Osteocyte (in vitro differentiated cells): ENCODE results near the gene ANO9. TPM values are rescaled to one million over a fixed set of nuclear protein-coding genes. Genes with fewer than 3 reads are reported as not detected.
A peak's percentile ranks its signal among the peaks of the same experiment; 100 is the strongest.

Source experiments
- DNase-seq: peaks from one replicate; pipeline ENCODE4 v3.0.0; 2021; ENCODE audit warnings: mixed read lengths; ENCODE audit not compliant: unreplicated experiment; ENCODE audit errors: extremely low spot score
- H3K27ac Mint-ChIP-seq: one replicate; pipeline ENCODE4 v1.8.0; 2021; ENCODE audit warnings: mild to moderate bottlenecking, mixed read lengths; ENCODE audit not compliant: unreplicated experiment
- H3K27me3 Mint-ChIP-seq: one replicate; pipeline ENCODE4 v1.8.0; 2021; ENCODE audit warnings: mixed read lengths; ENCODE audit not compliant: unreplicated experiment
- H3K36me3 Mint-ChIP-seq: one replicate; pipeline ENCODE4 v1.8.0; 2021; ENCODE audit warnings: mixed read lengths; ENCODE audit not compliant: unreplicated experiment
- H3K4me1 Mint-ChIP-seq: one replicate; pipeline ENCODE4 v1.8.0; 2021; ENCODE audit warnings: mixed read lengths; ENCODE audit not compliant: unreplicated experiment
- H3K4me3 Mint-ChIP-seq: one replicate; pipeline ENCODE4 v1.8.0; 2021; ENCODE audit warnings: mild to moderate bottlenecking, moderate library complexity, mixed read lengths; ENCODE audit not compliant: unreplicated experiment
- H3K9me3 Mint-ChIP-seq: one replicate; pipeline ENCODE4 v1.8.0; 2021; ENCODE audit warnings: mixed read lengths; ENCODE audit not compliant: unreplicated experiment
- CTCF ChIP-seq: fragments of 200-600 bp; sonication (generic); IDR thresholded peaks from 2 replicates; pipeline ENCODE4 v1.5.0; 2021; ENCODE audit warnings: antibody characterized with exemption, mild to moderate bottlenecking, moderate library complexity
- total RNA-seq: library from RNA; stranded (reverse); gene quantifications from 2 replicates; pipeline ENCODE4 v1.2.1, GENCODE V29; 2021

Gene ANO9
- total RNA-seq, 1 donor from 2014 or later: not detected

GRCh38 chr11:418343-419247, 23.2 kb downstream of the ANO9 start:
- no peak for DNase-seq
- no peaks in the 10 kb centered on the region for H3K9me3 Mint-ChIP-seq
- H3K27ac Mint-ChIP-seq: no peak overlapping the region
- H3K4me3 Mint-ChIP-seq: no peak overlapping the region
- no peak for TF ChIP-seq CTCF
- no peaks in the 10 kb centered on the region for H3K36me3 Mint-ChIP-seq
- peaks cover 23% of the 10 kb centered on the region for H3K4me1 Mint-ChIP-seq
- H3K27me3 Mint-ChIP-seq: no peaks in the 10 kb centered on the region

- Mint-ChIP-seq H3K27ac (peak overlapping the region; percentile 60), H3K9me3 (no peaks in the 10 kb centered on the region), H3K4me3 (peak overlapping the region; percentile 62), H3K36me3 (no peaks in the 10 kb centered on the region), H3K4me1 (peaks cover 28% of the 10 kb centered on the region), H3K27me3 (no peaks in the 10 kb centered on the region)
- DNase-seq: no peak
- TF ChIP-seq CTCF: no peak
Measured at GRCh38 chr11:417652-418342, 24.0 kb downstream of the ANO9 start.

GRCh38 chr11:416757-417621, 24.8 kb downstream of the ANO9 start:
- Mint-ChIP-seq H3K36me3 (no peaks in the 10 kb centered on the region), H3K27me3 (no peaks in the 10 kb centered on the region), H3K27ac (no peak overlapping the region), H3K4me1 (peaks cover 28% of the 10 kb centered on the region), H3K4me3 (peak overlapping the region; percentile 57), H3K9me3 (no peaks in the 10 kb centered on the region)
- TF ChIP-seq CTCF: no peak
- DNase-seq: no peak

GRCh38 chr11:416051-416756, 25.6 kb downstream of the ANO9 start:
- TF ChIP-seq CTCF: no peak
- H3K4me3 Mint-ChIP-seq: peak overlapping the region; percentile 33
- H3K27ac Mint-ChIP-seq: no peak overlapping the region
- H3K9me3 Mint-ChIP-seq: no peaks in the 10 kb centered on the region
- no peaks in the 10 kb centered on the region for H3K27me3 Mint-ChIP-seq
- DNase-seq: no peak
- peaks cover 28% of the 10 kb centered on the region for H3K4me1 Mint-ChIP-seq
- H3K36me3 Mint-ChIP-seq: no peaks in the 10 kb centered on the region
